Melanocyte of skin (primary cell): ENCODE results near the gene STK10. TPM values are rescaled to one million over a fixed set of nuclear protein-coding genes. Genes with fewer than 3 reads are reported as not detected.

Experiments used
- total RNA-seq, 2 donors: library from RNA; depleted of rRNA; stranded (reverse); fragments of >200 nt; gene quantifications; 2 replicates each; pipeline ENCODE4 v1.2.3, GENCODE V29; 2012

The STK10 gene
- total RNA-seq = 10 to 100 TPM; 30.6 to 55.9 TPM

DNA sequence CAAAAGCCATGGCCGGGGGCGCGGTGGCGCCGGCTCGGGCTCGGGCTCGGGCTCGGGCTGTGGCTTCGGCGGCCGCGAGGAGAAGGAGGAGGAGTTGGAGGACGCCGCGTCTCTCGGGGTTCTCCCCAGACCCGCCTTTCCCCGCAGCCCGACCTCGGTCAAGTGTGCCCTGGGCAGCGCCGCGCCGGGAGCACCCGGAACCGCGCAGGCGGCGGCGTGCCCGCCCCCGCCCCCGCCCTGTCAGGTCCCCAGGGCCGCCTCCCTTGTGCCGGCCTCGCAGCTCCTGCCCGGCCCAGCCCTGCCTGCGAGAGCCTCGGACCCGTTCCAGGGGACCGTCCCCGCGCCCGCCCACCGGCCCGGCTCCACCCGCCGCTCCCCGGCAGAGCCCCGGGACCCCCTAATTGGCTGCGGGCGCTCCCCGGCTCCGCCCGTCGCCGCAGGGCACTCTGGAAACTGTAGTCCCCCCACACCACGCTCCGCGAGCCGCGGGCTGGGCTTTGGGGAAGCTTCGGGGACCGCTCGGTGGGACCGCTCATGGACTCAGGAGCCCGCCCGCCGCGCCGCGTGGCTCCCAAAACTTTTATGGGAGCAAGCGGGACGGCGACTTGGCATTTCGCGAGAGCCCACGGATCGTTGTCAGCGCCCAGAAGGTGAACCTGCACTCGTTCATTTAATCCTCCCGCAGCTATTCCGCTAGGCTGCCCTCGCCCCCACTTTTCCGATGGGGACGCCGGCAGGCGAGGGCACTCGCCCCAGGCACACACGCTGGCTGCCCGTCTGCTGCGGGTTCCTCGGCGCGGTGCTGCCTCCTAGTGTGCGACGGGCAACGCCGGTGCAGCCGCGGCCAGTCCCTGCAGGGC lies at the start of gene STK10:
Gene STK10, minus strand, starts transcription at position 192 of the 860 bp plus-strand sequence. Its CDS starts 182 bp downstream, at position 10.

GRCh38 chr5:172193872-172194271 lies 5.8 kb upstream of the STK10 start, which contains the start of gene EFCAB9:
Gene EFCAB9, plus strand, starts transcription at chr5:172194172. Its CDS starts 1 bp downstream, at chr5:172194173.

DNA sequence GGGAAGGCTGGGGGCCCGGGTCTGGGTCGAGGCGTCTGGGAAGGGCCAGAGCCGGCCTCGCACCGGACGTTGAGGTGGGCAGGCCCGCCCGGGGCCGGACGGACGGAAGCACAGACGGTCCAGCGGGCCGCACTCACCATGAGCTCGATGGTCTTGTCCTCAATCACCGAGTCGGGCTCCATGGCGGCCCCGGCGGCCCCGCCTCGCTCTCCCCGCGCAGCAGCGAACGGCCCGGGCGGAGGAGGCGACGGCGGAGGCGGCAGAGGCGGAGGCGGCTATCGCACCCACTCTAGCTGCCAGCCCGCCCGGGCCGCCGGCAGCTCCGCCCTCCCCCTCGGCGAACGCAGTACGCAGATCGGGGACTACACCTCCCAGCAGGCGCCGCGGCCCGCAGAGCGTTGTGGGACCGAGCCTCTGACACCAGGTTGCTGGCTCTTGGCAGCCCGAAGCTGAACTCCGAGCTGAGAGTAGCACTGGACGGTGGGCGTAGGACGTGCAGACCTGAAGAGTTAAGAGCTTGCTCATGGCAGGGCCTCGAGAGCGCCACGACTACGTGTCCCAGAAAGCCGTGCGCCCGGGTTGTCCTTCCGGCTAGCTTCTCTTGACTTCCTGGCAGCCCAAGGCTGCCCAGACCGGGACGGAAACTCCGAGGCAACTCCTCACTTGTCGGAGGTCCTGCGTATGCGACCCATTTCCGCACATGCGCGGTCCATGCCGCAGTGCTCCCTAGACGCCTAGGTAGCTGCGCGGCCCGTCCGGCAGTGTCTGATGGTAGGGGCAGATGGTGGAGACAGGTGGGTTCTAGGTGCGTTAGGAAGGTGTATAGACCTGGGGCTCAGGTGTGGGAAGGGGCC lies 181.5 kb downstream of the STK10 start, which contains the start of gene FBXW11:
Gene FBXW11, minus strand, starts transcription at position 318 of the 854 bp plus-strand sequence. Its CDS starts 136 bp downstream, at position 182.

Other genes starting within 250 kb of the STK10 start
- 10 to 100 TPM; 70.9 to 89.9 TPM for gene FBXW11, start 181.6 kb downstream of the STK10 start, total RNA-seq
- gene EFCAB9, start 5.9 kb upstream of the STK10 start, total RNA-seq = not detected
- 10 to 100 TPM; 34.8 to 36.6 TPM for gene UBTD2, start 95.5 kb upstream of the STK10 start, total RNA-seq